Measurements from ENCODE around the gene GADD45GIP1.

DNA sequence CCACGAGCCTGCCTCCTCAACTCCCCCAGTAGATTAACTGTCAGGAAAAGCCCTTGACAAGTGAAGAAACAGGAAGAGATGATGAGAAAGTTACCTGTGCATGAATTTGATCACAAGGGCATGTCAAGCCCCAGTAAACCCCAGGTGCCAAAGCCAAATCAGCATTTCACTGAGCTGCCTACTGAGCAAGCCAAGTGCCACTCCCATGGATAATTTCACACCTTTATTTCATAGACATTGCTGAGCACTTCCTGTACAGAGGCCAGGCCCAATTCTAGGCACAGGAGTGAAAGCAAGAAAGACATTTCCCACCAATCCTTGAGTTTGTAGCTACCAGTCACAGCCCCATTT is 2.4 kb downstream of the GADD45GIP1 start:
- TF ChIP-seq POLR2AphosphoS5 (IDR thresholded peaks at IDR 0.05; ENCODE audit: low read depth, low read length) (no peak), POLR2A (IDR thresholded peaks at IDR 0.05; ENCODE audit: low read depth, low read length) (no peak), TAF1 (IDR thresholded peaks at IDR 0.05; ENCODE audit: low read depth, low read length) (no peak), SPI1 (IDR thresholded peaks at IDR 0.05; ENCODE audit: low read depth, low read length) (no peak), POU2F2 (IDR thresholded peaks at IDR 0.05; ENCODE audit: low read depth, low read length) (no peak)

Measured in GM12891 (cell line).